ENCODE measurements around the gene PON1.

GRCh38 chr7:95290166-95290830 is 34.0 kb downstream of the PON1 start:
- TF ChIP-seq POLR2A (IDR thresholded peaks at IDR 0.05; ENCODE audit: control extremely low read depth in 1 of 2, low read depth in 2 of 2, low read length in 2 of 2) (no peak), CBX5 (IDR thresholded peaks at IDR 0.05; ENCODE audit: low read depth, low read length) (no peak), CTCF (IDR thresholded peaks at IDR 0.05; ENCODE audit: control extremely low read depth in 1 of 3, insufficient read depth in 1 of 3, low read depth in 1 of 3, low read length in 3 of 3) (no peak), CBX8 (IDR thresholded peaks at IDR 0.05; ENCODE audit: borderline replicate concordance, low read depth, low read length) (no peak), EZH2 (IDR thresholded peaks at IDR 0.05; ENCODE audit: low read depth, low read length, severe bottlenecking) (no peak), CEBPB (IDR thresholded peaks at IDR 0.05; ENCODE audit: low read depth, low read length) (no peak), EP300 (IDR thresholded peaks at IDR 0.05; ENCODE audit: borderline replicate concordance in 1 of 2, low read depth in 2 of 2, low read length in 2 of 2) (no peak), JUN (IDR thresholded peaks at IDR 0.05; ENCODE audit: low read depth, low read length) (no peak), TBP (IDR thresholded peaks at IDR 0.05; ENCODE audit: low read depth, low read length) (no peak), ZNF274 (IDR thresholded peaks at IDR 0.05; ENCODE audit: borderline replicate concordance, extremely low read depth, low read length) (no peak)

Data from H1 (cell line).